K562 (cell line): ENCODE data around the gene PAFAH1B1. TPM values are rescaled to one million over a fixed set of nuclear protein-coding genes. Genes with fewer than 3 reads are reported as not detected.

Source experiments
- ATAC-seq: fragments of 200-7000 bp; cut with Tn5 transposase; 3 replicates; pipeline ENCODE4 v1.9.1; 2020; ENCODE audit warnings: moderate library complexity
- BruUV-seq: library from RNA; stranded (reverse); fragments of 400-500 nt; replicated peaks from 2 replicates; lab custom pipeline; 2021; lab: Mats Ljungman, UMichigan
- CTCF ChIA-PET: fragments of 300-600 bp; formaldehyde crosslinking; extraction: SDS; loops from one replicate; lab custom pipeline; 2021; ENCODE audit warnings: low intra/inter-chr PET ratio; lab: Yijun Ruan, JAX
- POLR2A ChIA-PET: fragments of 300-600, 350-650 bp; sonication (Branson Sonifier 250); formaldehyde crosslinking; extraction: SDS; loops from one replicate; lab custom pipeline; 2021; ENCODE audit warnings: antibody characterized with exemption, inconsistent platforms; lab: Yijun Ruan, JAX
- DNase-seq, 4 experiments: peaks; one replicate each; pipeline versions ENCODE4 v3.0.0 to v3.0.0-alpha.2; 2011 to 2018; ENCODE audit warnings: low spot score in 3 of 4, mixed read lengths in 3 of 4; ENCODE audit errors: extremely low read depth in 1 of 4
- FAIRE-seq: peaks from 2 replicates; lab custom pipeline; 2011; peaks lifted over from hg19 to GRCh38; lab: Jason Lieb, UNC
- H2AFZ ChIP-seq: 2 replicates; pipeline ENCODE4 v1.6.0; 2011; ENCODE audit warnings: low read depth, low read length, control low read depth, inconsistent platforms
- H3K27ac ChIP-seq: fragments of 200-600 bp; 3 replicates; pipeline ENCODE4 v1.8.0; 2011; ENCODE audit warnings: low read depth, mild to moderate bottlenecking, control low read depth, inconsistent platforms, low read length, moderate library complexity, mixed read lengths; ENCODE audit errors: extremely low read depth
- H3K27me3 ChIP-seq, 2 experiments: fragments of 300-600 bp in 1 of 2; 2 replicates in 1 of 2; 3 replicates in 1 of 2; pipeline versions ENCODE4 v1.6.0 to v1.8.0; 2011; ENCODE audit warnings: inconsistent platforms in 2 of 2, low read length in 2 of 2, mild to moderate bottlenecking in 1 of 2, mixed read lengths in 1 of 2, moderate library complexity in 1 of 2; ENCODE audit not compliant: control insufficient read depth in 2 of 2, insufficient read depth in 2 of 2
- H3K36me3 ChIP-seq: fragments of 300-600 bp; 3 replicates; pipeline ENCODE4 v1.8.0; 2011; ENCODE audit warnings: mild to moderate bottlenecking, low read length, inconsistent platforms; ENCODE audit not compliant: control insufficient read depth, insufficient read depth
- H3K4me1 ChIP-seq, 2 experiments: fragments of 200-600 bp in 1 of 2; replicated peaks in 1 of 2; 2 replicates in 1 of 2; 3 replicates in 1 of 2; pipeline versions ENCODE4 v1.5.1 to v1.8.0; 2011; ENCODE audit warnings: inconsistent platforms in 2 of 2, low read length in 2 of 2, mild to moderate bottlenecking in 1 of 2, mixed read lengths in 1 of 2, moderate library complexity in 1 of 2; ENCODE audit not compliant: control insufficient read depth in 2 of 2, insufficient read depth in 2 of 2
- H3K4me2 ChIP-seq: 2 replicates; pipeline ENCODE4 v1.6.1; 2011; ENCODE audit warnings: low read length, control low read depth, inconsistent platforms, mixed read lengths; ENCODE audit not compliant: insufficient read depth
- H3K4me3 ChIP-seq: fragments of 200-600 bp; sonication (generic), shearing (Covaris generic); 2 replicates; pipeline ENCODE4 v1.5.1; 2016; ENCODE audit warnings: control low read depth, inconsistent platforms
- H3K79me2 ChIP-seq: fragments of 200-600 bp; 3 replicates; pipeline ENCODE4 v1.8.0; 2011; ENCODE audit warnings: low read length, inconsistent platforms; ENCODE audit not compliant: control insufficient read depth, insufficient read depth
- H3K9ac ChIP-seq, 2 experiments: 2 replicates each; pipeline versions ENCODE4 v1.6.0 to v1.6.1; 2011; ENCODE audit warnings: low read depth in 2 of 2, low read length in 2 of 2, control low read depth in 1 of 2, inconsistent platforms in 1 of 2, mild to moderate bottlenecking in 1 of 2, mixed read lengths in 1 of 2; ENCODE audit not compliant: insufficient read depth in 1 of 2
- H3K9me1 ChIP-seq: one replicate; pipeline ENCODE4 v1.6.0; 2011; ENCODE audit warnings: inconsistent platforms, mild to moderate bottlenecking, low read length, moderate library complexity; ENCODE audit not compliant: control insufficient read depth, insufficient read depth
- H3K9me3 ChIP-seq: replicated peaks from 2 replicates; pipeline ENCODE4 v1.5.1; 2011; ENCODE audit warnings: low read depth, low read length, inconsistent platforms; ENCODE audit not compliant: control insufficient read depth, insufficient read depth
- H4K20me1 ChIP-seq: replicated peaks from 2 replicates; pipeline ENCODE4 v1.6.1; 2011; ENCODE audit warnings: low read length, inconsistent platforms, mixed read lengths; ENCODE audit not compliant: control insufficient read depth, insufficient read depth
- CHD1 ChIP-seq: fragments of 200-600 bp; sonication (generic); IDR thresholded peaks from one replicate; pipeline ENCODE4 v1.6.1; 2012; ENCODE audit warnings: mild to moderate bottlenecking, moderate library complexity, low read length, inconsistent platforms
- GATAD2B ChIP-seq: fragments of 450-650 bp; IDR thresholded peaks from 2 replicates; pipeline ENCODE4 v1.6.1; 2017; ENCODE audit warnings: mild to moderate bottlenecking, borderline replicate concordance
- LARP7 ChIP-seq: fragments of 450-650 bp; IDR thresholded peaks from 2 replicates; pipeline ENCODE4 v1.6.1; 2016
- POLR2A ChIP-seq: fragments of 450-650 bp; conservative IDR thresholded peaks from 2 replicates; pipeline ENCODE4 v1.6.1; 2016
- POLR2G ChIP-seq: fragments of 200-400 bp; formaldehyde crosslinking; IDR thresholded peaks from 2 replicates; pipeline ENCODE4 v1.6.1; 2017; ENCODE audit warnings: low read depth, mild to moderate bottlenecking, antibody characterized with exemption, low read length, moderate library complexity
- TFAM ChIP-seq: fragments of 250-450 bp; sonication (Bioruptor Pico); conservative IDR thresholded peaks from 2 replicates; pipeline ENCODE4 v1.5.0; 2021; ENCODE audit warnings: mild to moderate bottlenecking, moderate library complexity
- XRCC5 ChIP-seq: fragments of 200-400 bp; formaldehyde crosslinking; IDR thresholded peaks from 2 replicates; pipeline ENCODE4 v1.6.1; 2017; ENCODE audit warnings: low read depth, mild to moderate bottlenecking, low read length
- ZBED1 ChIP-seq: IDR thresholded peaks from 2 replicates; pipeline ENCODE4 v1.6.1; 2014
- ZKSCAN8 ChIP-seq: fragments of 200-800 bp; sonication (Bioruptor generic); IDR thresholded peaks from 2 replicates; pipeline ENCODE4 v1.6.1; 2016; ENCODE audit warnings: missing genetic modification characterization, missing compliant biosample characterization
- WGBS: fragments of 100-300 bp; shearing (Covaris generic); methylation state at CpG from one replicate; pipeline ENCODE4 v1.1.6; 2016; ENCODE audit warnings: low coverage, mixed read lengths; ENCODE audit not compliant: insufficient coverage; ENCODE audit errors: missing lambda C conversion rate; 5-methylcytosine and 5-hydroxymethylcytosine counted together
- in situ Hi-C: fragments of 300-500 bp; cut with MboI; formaldehyde crosslinking; loops from 4 replicates; pipeline ENCODE4 v1.15.0; 2018; ENCODE audit warnings: inconsistent platforms, mixed read lengths
- intact Hi-C: fragments of 100-400 bp; cut with micrococcal nuclease; formaldehyde crosslinking; loops from 2 replicates; pipeline ENCODE4 v1.14.2; 2022
- polyA plus RNA-seq, 8 experiments: library from polyadenylated mRNA; depleted of rRNA in 4 of 8; stranded (reverse) in 5 of 8; unstranded in 3 of 8; fragments of >200 nt; fragmentation: Nextera tagmentation in 2 of 8; fragmentation: Illumina TruSeq in 1 of 8; extraction: Ambion mirVana in 2 of 8; extraction: Trizol in 1 of 8; gene quantifications; 2 replicates each; pipeline versions ENCODE4 v1.2.1 to v1.2.3, GENCODE V29; 2011 to 2014; ENCODE audit warnings: inconsistent platforms in 1 of 8, missing spikeins in 1 of 8
- total RNA-seq, 7 experiments: library from RNA; depleted of rRNA in 6 of 7; stranded (reverse); fragments of >200 nt in 6 of 7; fragmentation: Illumina TruSeq in 2 of 7; extraction: Trizol in 2 of 7; gene quantifications; 2 replicates each; pipeline versions ENCODE4 v1.2.1 to v1.2.3, GENCODE V29; 2011 to 2021; ENCODE audit warnings: low replicate concordance in 1 of 7
- TF ChIP-seq, protein P1 (sequence below), 3 experiments: fragments of 200-800 bp in 1 of 3; sonication (Bioruptor generic) in 1 of 3; sonication (generic) in 1 of 3; formaldehyde crosslinking in 1 of 3; IDR thresholded peaks; 2 replicates each; pipeline versions ENCODE4 v1.6.1 to v1.8.0; 2016 to 2022; ENCODE audit warnings: mild to moderate bottlenecking in 2 of 3, missing compliant biosample characterization in 2 of 3, missing genetic modification characterization in 2 of 3, missing genetic modification reagents in 1 of 3
- TF ChIP-seq, protein P2 (sequence below): fragments of 450-650 bp; IDR thresholded peaks from 2 replicates; pipeline ENCODE4 v1.6.1; 2016; ENCODE audit warnings: borderline replicate concordance
- TF ChIP-seq, protein P3 (sequence below): fragments of 250-450 bp; sonication (Bioruptor Pico); IDR thresholded peaks from 2 replicates; pipeline ENCODE4 v1.6.1; 2021; ENCODE audit warnings: mild to moderate bottlenecking

Gene PAFAH1B1
- total and polyA plus RNA-seq, 9 of the 15 experiments (the other 6 are each of a cell fraction or from before 2014, with no cell fraction given): 23.3 to 66.4 (median 40.2) TPM

DNA sequence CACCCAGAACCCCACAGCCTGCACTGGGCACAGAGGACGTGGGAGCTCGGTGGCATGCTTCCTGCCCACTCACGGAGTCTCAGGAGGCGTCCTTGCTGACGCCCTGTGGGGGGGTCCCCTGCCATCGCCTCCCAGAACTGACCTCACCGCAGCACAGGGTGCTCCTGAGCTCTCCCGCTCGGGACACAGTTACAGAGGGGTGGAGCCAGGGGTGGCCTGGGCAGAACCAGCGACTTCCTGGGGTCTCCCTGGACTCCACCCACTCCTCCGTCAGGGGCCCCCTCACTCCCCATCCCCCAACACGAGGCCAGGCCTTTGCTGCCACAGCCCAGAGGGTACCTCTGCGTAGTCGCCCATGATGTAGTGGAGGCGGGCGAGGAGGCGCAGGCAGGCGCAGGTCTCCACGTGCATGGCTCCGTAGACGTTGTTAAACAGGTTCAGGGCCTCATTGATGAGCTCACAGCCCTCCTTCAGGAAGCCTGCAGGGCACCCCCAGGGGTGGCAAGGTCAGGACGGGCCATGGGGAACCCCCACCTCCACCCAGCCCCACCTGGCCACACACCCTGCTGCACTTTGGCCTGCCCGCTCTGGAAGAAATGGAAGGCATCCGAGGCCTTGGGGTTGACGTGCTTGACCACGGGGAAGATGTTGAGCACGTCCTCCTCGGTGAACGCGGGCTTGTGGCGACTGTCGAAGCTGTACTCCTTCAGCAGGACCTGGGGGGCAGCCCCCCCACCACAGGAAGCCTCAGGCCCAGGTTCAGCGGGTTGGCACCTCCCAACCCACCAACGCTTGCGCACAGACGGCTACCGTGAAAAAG is 100.3 kb downstream of the PAFAH1B1 start:
- H3K36me3 ChIP-seq: peaks cover 84% of the 10 kb centered on the region; the same call in 1 of the 3 replicates
- H4K20me1 ChIP-seq: no peaks in the 10 kb centered on the region
- H2AFZ ChIP-seq: no peak overlapping the region
- CTCF ChIA-PET: no interaction called here
- intact Hi-C loops: no loop called here
- no peaks in the 10 kb centered on the region for H3K9me3 ChIP-seq
- ATAC-seq (no peak), DNase-seq (peak in 2 of 4 experiments; percentile 2 to 10), FAIRE-seq (no peak)
- no peak overlapping the region for H3K27ac ChIP-seq
- in situ Hi-C loops: no loop called here
- BruUV-seq: no TSS peak
- H3K79me2 ChIP-seq: no peaks in the 10 kb centered on the region
- no peak overlapping the region for H3K4me2 ChIP-seq
- 96% methylated on average over 21 of the region's 37 CpGs for WGBS
- H3K4me3 ChIP-seq: no peak overlapping the region
- peaks cover 0 to 52% of the 10 kb centered on the region in 2 experiments; a peak in 2 of 5 replicates for H3K4me1 ChIP-seq
- POLR2A ChIA-PET: interaction anchor here (0.6 to 1.1 kb wide), 3 partner anchors 8 to 98 kb away, joined by 3 to 4 read pairs (median 3); no protein-coding TSS in a partner anchor
- H3K9me1 ChIP-seq: no peaks in the 10 kb centered on the region
- H3K27me3 ChIP-seq: no peaks in the 10 kb centered on the region
- H3K9ac ChIP-seq: no peak overlapping the region
- no peak for TF ChIP-seq GATAD2B
- TF ChIP-seq, protein P1, sequence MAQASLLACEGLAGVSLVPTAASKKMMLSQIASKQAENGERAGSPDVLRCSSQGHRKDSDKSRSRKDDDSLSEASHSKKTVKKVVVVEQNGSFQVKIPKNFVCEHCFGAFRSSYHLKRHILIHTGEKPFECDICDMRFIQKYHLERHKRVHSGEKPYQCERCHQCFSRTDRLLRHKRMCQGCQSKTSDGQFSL (CRISPR knock-in tag; IDR thresholded peaks at IDR 0.05): no peak
- TF ChIP-seq, protein P1 (tag; IDR thresholded peaks at IDR 0.05): no peak
- no peak for TF ChIP-seq TFAM (CRISPR knock-in tag)
- TF ChIP-seq XRCC5: no peak
- TF ChIP-seq, protein P2, sequence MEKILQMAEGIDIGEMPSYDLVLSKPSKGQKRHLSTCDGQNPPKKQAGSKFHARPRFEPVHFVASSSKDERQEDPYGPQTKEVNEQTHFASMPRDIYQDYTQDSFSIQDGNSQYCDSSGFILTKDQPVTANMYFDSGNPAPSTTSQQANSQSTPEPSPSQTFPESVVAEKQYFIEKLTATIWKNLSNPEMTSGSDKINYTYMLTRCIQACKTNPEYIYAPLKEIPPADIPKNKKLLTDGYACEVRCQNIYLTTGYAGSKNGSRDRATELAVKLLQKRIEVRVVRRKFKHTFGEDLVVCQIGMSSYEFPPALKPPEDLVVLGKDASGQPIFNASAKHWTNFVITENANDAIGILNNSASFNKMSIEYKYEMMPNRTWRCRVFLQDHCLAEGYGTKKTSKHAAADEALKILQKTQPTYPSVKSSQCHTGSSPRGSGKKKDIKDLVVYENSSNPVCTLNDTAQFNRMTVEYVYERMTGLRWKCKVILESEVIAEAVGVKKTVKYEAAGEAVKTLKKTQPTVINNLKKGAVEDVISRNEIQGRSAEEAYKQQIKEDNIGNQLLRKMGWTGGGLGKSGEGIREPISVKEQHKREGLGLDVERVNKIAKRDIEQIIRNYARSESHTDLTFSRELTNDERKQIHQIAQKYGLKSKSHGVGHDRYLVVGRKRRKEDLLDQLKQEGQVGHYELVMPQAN: no peak
- TF ChIP-seq CHD1: no peak
- TF ChIP-seq ZBED1: no peak
- peak; percentile 17; the same call in 1 of the 2 replicates for TF ChIP-seq POLR2G
- TF ChIP-seq LARP7: no peak
- TF ChIP-seq, protein P3, sequence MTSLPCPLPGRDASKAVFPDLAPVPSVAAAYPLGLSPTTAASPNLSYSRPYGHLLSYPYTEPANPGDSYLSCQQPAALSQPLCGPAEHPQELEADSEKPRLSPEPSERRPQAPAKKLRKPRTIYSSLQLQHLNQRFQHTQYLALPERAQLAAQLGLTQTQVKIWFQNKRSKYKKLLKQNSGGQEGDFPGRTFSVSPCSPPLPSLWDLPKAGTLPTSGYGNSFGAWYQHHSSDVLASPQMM (CRISPR knock-in tag): no peak
- no peak for TF ChIP-seq ZKSCAN8 (CRISPR knock-in tag)
- TF ChIP-seq POLR2A: 0 out of 2 replicates have a peak, but pooled peaks have one; percentile 20
